ENCODE measurements around the gene CALML6. TPM values are rescaled to one million over a fixed set of nuclear protein-coding genes. Genes with fewer than 3 reads are reported as not detected.

CALML6 gene
- total RNA-seq, 1 donor from 2014 or later: not detected

GRCh38 chr1:1956586-1957532 is 41.8 kb downstream of the CALML6 start:
- no peak overlapping the region for H3K4me2 ChIP-seq
- H3K27ac ChIP-seq: no peak overlapping the region
- no peaks in the 10 kb centered on the region for H3K36me3 ChIP-seq
- no peaks in the 10 kb centered on the region for H3K27me3 ChIP-seq
- no peaks in the 10 kb centered on the region for H3K9me3 Mint-ChIP-seq
- H3F3A ChIP-seq (ENCODE audit: low read depth): no peaks in the 10 kb centered on the region
- no peaks in the 10 kb centered on the region for H4K20me1 ChIP-seq (ENCODE audit: low read depth)
- no peaks in the 10 kb centered on the region for H3K79me2 ChIP-seq (ENCODE audit: low read depth)
- H3K27me3 Mint-ChIP-seq (ENCODE audit: insufficient read depth, low read depth): peaks cover 15% of the 10 kb centered on the region
- no peak overlapping the region for H3K27ac Mint-ChIP-seq
- TF ChIP-seq EZH2phosphoT487 (IDR thresholded peaks at IDR 0.05) (no peak), EZH2 (IDR thresholded peaks at IDR 0.05) (no peak), CTCF (IDR thresholded peaks at IDR 0.05) (no peak)
- no peak overlapping the region for H3K4me3 Mint-ChIP-seq
- no peak overlapping the region for H3K9ac ChIP-seq
- peaks cover 19% of the 10 kb centered on the region for H3K4me1 Mint-ChIP-seq
- no peaks in the 10 kb centered on the region for H3K9me3 ChIP-seq (ENCODE audit: low read depth)
- DNase-seq (ENCODE audit: low spot score): no peak
- H3K4me1 ChIP-seq: peaks cover 8% of the 10 kb centered on the region
- no peak overlapping the region for H3K4me3 ChIP-seq
- H2AFZ ChIP-seq (replicated peaks): no peak overlapping the region
- no peaks in the 10 kb centered on the region for H3K36me3 Mint-ChIP-seq

- no peak overlapping the region for H3K4me3 Mint-ChIP-seq
- Histone ChIP-seq H3K27me3 (no peaks in the 10 kb centered on the region), H2AFZ (replicated peaks) (no peak overlapping the region), H4K20me1 (ENCODE audit: low read depth) (no peaks in the 10 kb centered on the region), H3K27ac (no peak overlapping the region), H3K4me3 (no peak overlapping the region), H3K36me3 (no peaks in the 10 kb centered on the region), H3K4me1 (peaks cover 8% of the 10 kb centered on the region), H3K4me2 (no peak overlapping the region), H3F3A (ENCODE audit: low read depth) (no peaks in the 10 kb centered on the region), H3K79me2 (ENCODE audit: low read depth) (no peaks in the 10 kb centered on the region), H3K9me3 (ENCODE audit: low read depth) (no peaks in the 10 kb centered on the region), H3K9ac (no peak overlapping the region)
- TF ChIP-seq EZH2 (IDR thresholded peaks at IDR 0.05) (no peak), CTCF (IDR thresholded peaks at IDR 0.05) (no peak), EZH2phosphoT487 (IDR thresholded peaks at IDR 0.05) (no peak)
- DNase-seq (ENCODE audit: low spot score): no peak
- H3K4me1 Mint-ChIP-seq: peaks cover 20% of the 10 kb centered on the region
- H3K27ac Mint-ChIP-seq: no peak overlapping the region
- H3K9me3 Mint-ChIP-seq: no peaks in the 10 kb centered on the region
- H3K27me3 Mint-ChIP-seq (ENCODE audit: insufficient read depth, low read depth): peaks cover 13% of the 10 kb centered on the region
- no peaks in the 10 kb centered on the region for H3K36me3 Mint-ChIP-seq
Measured at GRCh38 chr1:1957533-1957961, 42.5 kb downstream of the CALML6 start.

GRCh38 chr1:1958071-1958541 is 43.0 kb downstream of the CALML6 start:
- peaks cover 20% of the 10 kb centered on the region for H3K4me1 Mint-ChIP-seq
- no peak overlapping the region for H3K4me3 ChIP-seq
- H3K27ac ChIP-seq: no peak overlapping the region

More at GRCh38 chr1:1958071-1958541, 43.0 kb downstream of the CALML6 start:
- H4K20me1 ChIP-seq (ENCODE audit: low read depth): no peaks in the 10 kb centered on the region
- TF ChIP-seq EZH2 (IDR thresholded peaks at IDR 0.05): no peak
- no peak for TF ChIP-seq EZH2phosphoT487 (IDR thresholded peaks at IDR 0.05)
- TF ChIP-seq CTCF (IDR thresholded peaks at IDR 0.05): no peak
- H3K9me3 ChIP-seq (ENCODE audit: low read depth): no peaks in the 10 kb centered on the region
- no peak for DNase-seq (ENCODE audit: low spot score)
- H3F3A ChIP-seq (ENCODE audit: low read depth): no peaks in the 10 kb centered on the region
- no peaks in the 10 kb centered on the region for H3K36me3 ChIP-seq
- no peak overlapping the region for H2AFZ ChIP-seq (replicated peaks)
- Mint-ChIP-seq H3K4me3 (no peak overlapping the region), H3K27ac (no peak overlapping the region), H3K9me3 (no peaks in the 10 kb centered on the region), H3K27me3 (ENCODE audit: insufficient read depth, low read depth) (peaks cover 12% of the 10 kb centered on the region), H3K36me3 (no peaks in the 10 kb centered on the region)
- no peak overlapping the region for H3K9ac ChIP-seq
- peaks cover 8% of the 10 kb centered on the region for H3K4me1 ChIP-seq
- no peaks in the 10 kb centered on the region for H3K27me3 ChIP-seq
- no peak overlapping the region for H3K4me2 ChIP-seq
- no peaks in the 10 kb centered on the region for H3K79me2 ChIP-seq (ENCODE audit: low read depth)

All from neural progenitor cell (in vitro differentiated cells).